ENCODE measurements around the gene BZW2. TPM values are rescaled to one million over a fixed set of nuclear protein-coding genes. Genes with fewer than 3 reads are reported as not detected.
A peak's percentile ranks its signal among the peaks of the same experiment; 100 is the strongest.

BZW2 gene
- total RNA-seq, 1 donor from 2014 or later, result 72.7 TPM

GRCh38 chr7:16712916-16713315 is 66.9 kb downstream of the BZW2 start:
- H3K4me3 Mint-ChIP-seq (ENCODE audit: low read depth), result no peak overlapping the region
- no peaks in the 10 kb centered on the region for H3K9me3 Mint-ChIP-seq (ENCODE audit: low read depth)
- no peak overlapping the region for H3K27ac Mint-ChIP-seq
- no peaks in the 10 kb centered on the region for H3K4me1 Mint-ChIP-seq (ENCODE audit: low read depth)
- H3K27me3 Mint-ChIP-seq, result no peaks in the 10 kb centered on the region
- no peak for TF ChIP-seq CTCF (IDR thresholded peaks at IDR 0.05; ENCODE audit: unreplicated experiment)
- H3K36me3 Mint-ChIP-seq (ENCODE audit: insufficient read depth), result peaks cover 8% of the 10 kb centered on the region
- no peak for DNase-seq (ENCODE audit: low spot score, unreplicated experiment)

DNA sequence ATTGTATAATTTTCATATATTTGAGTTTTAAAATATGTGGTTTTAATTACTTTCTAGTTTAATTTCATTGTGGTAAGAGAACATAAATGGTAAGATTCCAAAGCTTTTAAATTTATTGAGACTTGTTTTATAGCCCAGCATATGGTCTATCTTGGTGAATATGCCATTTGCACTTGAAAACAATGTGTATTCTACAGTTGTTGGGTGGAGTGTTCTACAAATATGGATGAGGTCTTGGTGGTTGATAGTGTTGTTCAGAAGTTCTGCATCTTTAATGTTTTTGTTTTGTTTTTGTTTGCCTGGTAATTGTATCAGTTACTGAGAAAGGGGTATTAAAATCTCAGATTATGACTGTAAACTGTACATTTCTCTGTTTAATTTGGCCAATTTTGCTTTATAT is 69.9 kb downstream of the BZW2 start:
- Mint-ChIP-seq H3K4me1 (ENCODE audit: low read depth) (peaks cover 5% of the 10 kb centered on the region), H3K4me3 (ENCODE audit: low read depth) (no peak overlapping the region)

DNA sequence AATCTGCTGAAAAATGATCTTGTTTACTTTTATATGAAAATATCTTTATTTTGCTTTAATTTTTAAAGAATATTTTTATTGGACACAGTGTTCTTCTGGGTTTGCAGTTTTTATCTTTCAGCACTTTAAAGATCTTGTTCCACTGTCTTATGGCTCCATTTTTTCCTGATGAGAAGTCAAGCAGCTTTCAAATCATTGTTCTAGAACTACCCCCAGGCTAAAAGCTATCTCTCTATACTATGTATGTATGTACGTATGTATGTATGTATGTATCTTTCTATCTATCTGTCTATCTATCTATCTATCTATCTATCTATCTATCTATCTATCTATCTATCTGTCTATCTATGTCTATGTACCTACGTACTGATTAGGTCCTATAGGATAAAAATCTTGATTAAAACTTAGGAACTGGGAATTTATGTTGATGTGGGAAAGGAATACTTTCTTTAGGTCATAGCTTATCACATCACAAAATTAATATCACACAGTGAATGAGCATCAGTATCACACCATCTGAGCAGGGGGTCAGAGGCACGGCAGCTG is 72.2 kb downstream of the BZW2 start:
- H3K27ac Mint-ChIP-seq, result no peak overlapping the region
- TF ChIP-seq CTCF (IDR thresholded peaks at IDR 0.05; ENCODE audit: unreplicated experiment), result no peak
- H3K4me3 Mint-ChIP-seq (ENCODE audit: low read depth), result no peak overlapping the region
- peaks cover under 1% of the 10 kb centered on the region for H3K36me3 Mint-ChIP-seq (ENCODE audit: insufficient read depth)
- H3K9me3 Mint-ChIP-seq (ENCODE audit: low read depth), result no peaks in the 10 kb centered on the region
- no peak for DNase-seq (ENCODE audit: low spot score, unreplicated experiment)
- H3K4me1 Mint-ChIP-seq (ENCODE audit: low read depth), result peaks cover 5% of the 10 kb centered on the region
- H3K27me3 Mint-ChIP-seq, result no peaks in the 10 kb centered on the region

More for the DNA sequence above, 69.9 kb downstream of the BZW2 start:
- no peak overlapping the region for H3K27ac Mint-ChIP-seq
- DNase-seq (ENCODE audit: low spot score, unreplicated experiment), result no peak
- H3K36me3 Mint-ChIP-seq (ENCODE audit: insufficient read depth), result peaks cover 3% of the 10 kb centered on the region
- H3K9me3 Mint-ChIP-seq (ENCODE audit: low read depth), result no peaks in the 10 kb centered on the region
- H3K27me3 Mint-ChIP-seq, result no peaks in the 10 kb centered on the region
- TF ChIP-seq CTCF (IDR thresholded peaks at IDR 0.05; ENCODE audit: unreplicated experiment), result no peak

GRCh38 chr7:16719699-16720098 is 73.7 kb downstream of the BZW2 start:
- no peak for DNase-seq (ENCODE audit: low spot score, unreplicated experiment)
- H3K4me1 Mint-ChIP-seq (ENCODE audit: low read depth), result peaks cover 5% of the 10 kb centered on the region
- no peaks in the 10 kb centered on the region for H3K9me3 Mint-ChIP-seq (ENCODE audit: low read depth)
- H3K27ac Mint-ChIP-seq, result peak overlapping the region; percentile 38
- TF ChIP-seq CTCF (IDR thresholded peaks at IDR 0.05; ENCODE audit: unreplicated experiment), result no peak
- no peaks in the 10 kb centered on the region for H3K27me3 Mint-ChIP-seq
- H3K4me3 Mint-ChIP-seq (ENCODE audit: low read depth), result no peak overlapping the region
- no peaks in the 10 kb centered on the region for H3K36me3 Mint-ChIP-seq (ENCODE audit: insufficient read depth)

DNA sequence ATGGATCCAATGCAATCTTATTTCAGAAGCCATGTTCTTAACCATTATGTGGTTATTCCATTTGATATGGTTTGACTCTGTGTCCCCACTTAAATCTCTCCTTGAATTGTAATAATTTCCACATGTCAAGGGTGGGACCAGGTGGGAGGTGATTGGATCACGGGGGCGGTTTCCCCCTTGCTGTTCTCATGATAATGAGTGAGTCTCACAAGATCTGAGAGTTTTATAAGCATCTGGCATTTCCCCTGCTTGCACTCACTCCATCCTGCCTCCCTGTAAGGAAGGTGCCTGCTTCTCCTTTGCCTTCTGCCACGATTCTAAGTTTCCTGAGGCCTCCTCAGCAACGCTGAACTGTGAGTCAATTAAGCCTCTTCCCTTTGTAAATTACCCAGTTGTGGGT is 75.6 kb downstream of the BZW2 start:
- no peak overlapping the region for H3K4me3 Mint-ChIP-seq (ENCODE audit: low read depth)
- no peaks in the 10 kb centered on the region for H3K27me3 Mint-ChIP-seq
- TF ChIP-seq CTCF (IDR thresholded peaks at IDR 0.05; ENCODE audit: unreplicated experiment), result no peak
- H3K27ac Mint-ChIP-seq, result no peak overlapping the region
- DNase-seq (ENCODE audit: low spot score, unreplicated experiment), result no peak
- peaks cover 6% of the 10 kb centered on the region for H3K4me1 Mint-ChIP-seq (ENCODE audit: low read depth)
- no peaks in the 10 kb centered on the region for H3K9me3 Mint-ChIP-seq (ENCODE audit: low read depth)
- H3K36me3 Mint-ChIP-seq (ENCODE audit: insufficient read depth), result no peaks in the 10 kb centered on the region
